GM12878 (cell line): ENCODE data around the gene SVOP. TPM values are rescaled to one million over a fixed set of nuclear protein-coding genes. Genes with fewer than 3 reads are reported as not detected.

Source experiments
- ATAC-seq: fragments of 200-7000 bp; cut with Tn5 transposase; 3 replicates; pipeline ENCODE4 v1.9.1; 2020; ENCODE audit warnings: mild to moderate bottlenecking, moderate library complexity
- BruUV-seq: library from RNA; stranded (reverse); fragments of 400-500 nt; replicated peaks from 2 replicates; lab custom pipeline; 2021; lab: Mats Ljungman, UMichigan
- CTCF ChIA-PET: fragments of 300-600 bp; sonication (Branson Sonifier 250); formaldehyde crosslinking; extraction: SDS; loops from one replicate; lab custom pipeline; 2021; ENCODE audit warnings: inconsistent platforms; lab: Yijun Ruan, JAX
- POLR2A ChIA-PET: fragments of 350-600 bp; formaldehyde crosslinking; extraction: SDS; loops from one replicate; lab custom pipeline; 2021; ENCODE audit warnings: inconsistent platforms; lab: Charles Lee
- RAD21 ChIA-PET: fragments of 300-600 bp; sonication (Branson Sonifier 250); formaldehyde crosslinking; loops from one replicate; lab custom pipeline; 2023; ENCODE audit warnings: antibody characterized with exemption; ENCODE audit not compliant: unreplicated experiment; lab: Charles Lee
- SMC1A ChIA-PET: fragments of 300-600 bp; sonication (Branson Sonifier 250); formaldehyde crosslinking; loops from one replicate; lab custom pipeline; 2023; ENCODE audit not compliant: unreplicated experiment, uncharacterized antibody; lab: Charles Lee
- DNase-seq: peaks from one replicate; pipeline ENCODE4 v3.0.0-alpha.2; 2011; ENCODE audit warnings: low read depth, low spot score
- FAIRE-seq: peaks from 3 replicates; lab custom pipeline; 2011; peaks lifted over from hg19 to GRCh38; lab: Jason Lieb, UNC
- H2AFZ ChIP-seq: 2 replicates; pipeline ENCODE4 v1.6.0; 2011; ENCODE audit warnings: low read depth, low read length, control low read depth; ENCODE audit not compliant: control insufficient read depth
- H3K27ac ChIP-seq: 2 replicates; pipeline ENCODE4 v1.5.1; 2011; ENCODE audit warnings: control low read depth; ENCODE audit not compliant: control insufficient read depth, insufficient read depth
- H3K27me3 ChIP-seq, 2 experiments: replicated peaks in 1 of 2; 2 replicates each; pipeline versions ENCODE4 v1.6.0 to v1.6.1; 2011; ENCODE audit warnings: low read length in 1 of 2; ENCODE audit not compliant: control insufficient read depth in 2 of 2, insufficient read depth in 2 of 2
- H3K36me3 ChIP-seq, 2 experiments: 2 replicates each; pipeline ENCODE4 v1.5.1; 2011; ENCODE audit warnings: low read length in 1 of 2; ENCODE audit not compliant: control insufficient read depth in 2 of 2, insufficient read depth in 2 of 2
- H3K4me1 ChIP-seq: 2 replicates; pipeline ENCODE4 v1.6.1; 2011; ENCODE audit warnings: mild to moderate bottlenecking, low read length, moderate library complexity, mixed read lengths; ENCODE audit not compliant: control insufficient read depth, insufficient read depth
- H3K4me2 ChIP-seq: 2 replicates; pipeline ENCODE4 v1.6.0; 2011; ENCODE audit warnings: control low read depth; ENCODE audit not compliant: control insufficient read depth, insufficient read depth
- H3K4me3 ChIP-seq: fragments of 200-600 bp; sonication (generic); 2 replicates; pipeline ENCODE4 v1.5.1; 2016
- H3K79me2 ChIP-seq: 2 replicates; pipeline ENCODE4 v1.6.0; 2011; ENCODE audit warnings: low read length; ENCODE audit not compliant: control insufficient read depth, insufficient read depth
- H3K9ac ChIP-seq: 2 replicates; pipeline ENCODE4 v1.8.0; 2011; ENCODE audit warnings: low read length, control low read depth, mixed read lengths; ENCODE audit not compliant: control insufficient read depth, insufficient read depth
- H3K9me3 ChIP-seq: replicated peaks from 3 replicates; pipeline ENCODE4 v1.5.1; 2011; ENCODE audit warnings: mild to moderate bottlenecking, low read length; ENCODE audit not compliant: control insufficient read depth, insufficient read depth
- H4K20me1 ChIP-seq: 2 replicates; pipeline ENCODE4 v1.6.0; 2011; ENCODE audit not compliant: control insufficient read depth, insufficient read depth
- BACH1 ChIP-seq: fragments of 450-650 bp; IDR thresholded peaks from 2 replicates; pipeline ENCODE4 v1.6.1; 2017; ENCODE audit warnings: mild to moderate bottlenecking, borderline replicate concordance
- EP300 ChIP-seq, 2 experiments: fragments of 150-350 bp in 1 of 2; IDR thresholded peaks; 2 replicates each; pipeline ENCODE4 v1.6.1; 2011 to 2012; ENCODE audit warnings: low read depth in 2 of 2, low read length in 2 of 2, borderline replicate concordance in 1 of 2, improper control_type of control experiment in 1 of 2, inconsistent platforms in 1 of 2; ENCODE audit not compliant: control insufficient read depth in 1 of 2
- HCFC1 ChIP-seq: fragments of 150-350 bp; IDR thresholded peaks from 2 replicates; pipeline ENCODE4 v1.6.1; 2014; ENCODE audit warnings: low read length
- IKZF2 ChIP-seq, 2 experiments: fragments of 450-650 bp; IDR thresholded peaks; 2 replicates each; pipeline ENCODE4 v1.6.1; 2017; ENCODE audit warnings: mild to moderate bottlenecking in 2 of 2, moderate library complexity in 2 of 2
- JUNB ChIP-seq: IDR thresholded peaks from 2 replicates; pipeline ENCODE4 v1.6.1; 2016; ENCODE audit warnings: antibody characterized with exemption, mild to moderate bottlenecking
- KLF5 ChIP-seq: fragments of 450-650 bp; IDR thresholded peaks from 2 replicates; pipeline ENCODE4 v1.6.1; 2014; ENCODE audit warnings: mild to moderate bottlenecking; ENCODE audit not compliant: partially characterized antibody
- LARP7 ChIP-seq: fragments of 450-650 bp; IDR thresholded peaks from 2 replicates; pipeline ENCODE4 v1.6.1; 2017; ENCODE audit warnings: mild to moderate bottlenecking
- NBN ChIP-seq: fragments of 450-650 bp; IDR thresholded peaks from 2 replicates; pipeline ENCODE4 v1.6.1; 2016
- NFXL1 ChIP-seq: fragments of 450-650 bp; IDR thresholded peaks from 2 replicates; pipeline ENCODE4 v1.6.1; 2017; ENCODE audit warnings: antibody characterized with exemption, mild to moderate bottlenecking, borderline replicate concordance
- NFYB ChIP-seq: IDR thresholded peaks from 2 replicates; pipeline ENCODE4 v1.6.1; 2011; ENCODE audit warnings: low read depth, mild to moderate bottlenecking, low read length, improper control_type of control experiment, moderate library complexity; ENCODE audit not compliant: insufficient read depth
- PBX3 ChIP-seq: IDR thresholded peaks from 2 replicates; pipeline ENCODE4 v1.6.1; 2011; ENCODE audit warnings: mild to moderate bottlenecking, low read depth, low read length, moderate library complexity; ENCODE audit not compliant: insufficient replicate concordance
- RUNX3 ChIP-seq: IDR thresholded peaks from 2 replicates; pipeline ENCODE4 v1.6.1; 2012; ENCODE audit warnings: low read length, inconsistent platforms
- SIX5 ChIP-seq: IDR thresholded peaks from 2 replicates; pipeline ENCODE4 v1.6.1; 2011; ENCODE audit warnings: mild to moderate bottlenecking, low read depth, low read length, moderate library complexity; ENCODE audit not compliant: severe bottlenecking
- SMARCA5 ChIP-seq: fragments of 450-650 bp; IDR thresholded peaks from 2 replicates; pipeline ENCODE4 v1.6.1; 2017; ENCODE audit warnings: mild to moderate bottlenecking
- SREBF2 ChIP-seq: IDR thresholded peaks from 2 replicates; pipeline ENCODE4 v1.6.1; 2012; ENCODE audit warnings: mild to moderate bottlenecking, low read length
- TAF1 ChIP-seq: IDR thresholded peaks from 2 replicates; pipeline ENCODE4 v1.6.1; 2011; ENCODE audit warnings: mild to moderate bottlenecking, low read depth, low read length, borderline replicate concordance
- TCF3 ChIP-seq: IDR thresholded peaks from 2 replicates; pipeline ENCODE4 v1.6.1; 2012; ENCODE audit warnings: low read depth, mild to moderate bottlenecking, low read length, borderline replicate concordance; ENCODE audit not compliant: insufficient read depth
- ZNF24 ChIP-seq: fragments of 450-650 bp; IDR thresholded peaks from 2 replicates; pipeline ENCODE4 v1.6.1; 2017; ENCODE audit warnings: antibody characterized with exemption, mild to moderate bottlenecking
- ZNF274 ChIP-seq: IDR thresholded peaks from one replicate; pipeline ENCODE4 v1.8.0; 2011; ENCODE audit not compliant: insufficient read length, insufficient read depth
- WGBS: methylation state at CpG from one replicate; pipeline ENCODE4 v1.1.6; 2016; ENCODE audit warnings: low lambda C conversion rate; ENCODE audit not compliant: insufficient replicate concordance, insufficient coverage; ENCODE audit errors: missing lambda C conversion rate; 5-methylcytosine and 5-hydroxymethylcytosine counted together
- in situ Hi-C: fragments of 300-500 bp; cut with MboI; formaldehyde crosslinking; loops from 9 replicates; pipeline ENCODE4 v1.14.3; 2018; ENCODE audit warnings: mixed read lengths
- intact Hi-C: fragments of 100-400 bp; cut with micrococcal nuclease; formaldehyde crosslinking; loops from one replicate; pipeline ENCODE4 v1.14.2; 2022; ENCODE audit not compliant: unreplicated experiment
- polyA plus RNA-seq, 11 experiments: library from polyadenylated mRNA; depleted of rRNA in 4 of 11; unstranded in 6 of 11; stranded (reverse) in 5 of 11; fragments of >200 nt; fragmentation: Nextera tagmentation in 4 of 11; fragmentation: Illumina TruSeq in 1 of 11; extraction: Ambion mirVana in 4 of 11; extraction: Trizol in 1 of 11; gene quantifications; 1 replicate in 1 of 11; 2 replicates in 10 of 11; pipeline versions ENCODE4 v1.2.1 to v1.2.3, GENCODE V29; 2011 to 2016; ENCODE audit warnings: inconsistent platforms in 2 of 11, missing spikeins in 2 of 11, low read depth in 1 of 11
- total RNA-seq, 4 experiments: library from RNA; depleted of rRNA in 3 of 4; stranded (reverse); fragments of >200 nt in 3 of 4; fragmentation: Illumina TruSeq in 1 of 4; extraction: Trizol in 1 of 4; gene quantifications; 2 replicates each; pipeline versions ENCODE4 v1.2.1 to v1.2.3, GENCODE V29; 2013 to 2021

SVOP gene
- total and polyA plus RNA-seq, 10 of the 15 experiments (the other 5 are each of a cell fraction or from before 2014, with no cell fraction given) = under 0.01 TPM; not detected in 9

- intact Hi-C loops (no loop called here), in situ Hi-C loops (no loop called here)
- CTCF ChIA-PET = no interaction called here
- H3K9me3 ChIP-seq = no peaks in the 10 kb centered on the region
- TF ChIP-seq NBN (no peak), SMARCA5 (no peak), ZNF274 (no peak), ZNF24 (no peak), EP300 (IDR thresholded peaks at IDR 0.05; ENCODE audit: borderline replicate concordance in 1 of 2, control insufficient read depth in 1 of 2, low read depth in 2 of 2, low read length in 2 of 2) (no peak), TAF1 (no peak), NFYB (no peak), SIX5 (no peak), IKZF2 (IDR thresholded peaks at IDR 0.05) (no peak), LARP7 (no peak), TCF3 (no peak), HCFC1 (no peak), KLF5 (no peak), RUNX3 (no peak), NFXL1 (no peak), JUNB (no peak), BACH1 (no peak), PBX3 (no peak), SREBF2 (no peak)
- H3K79me2 ChIP-seq = no peaks in the 10 kb centered on the region
- no peak overlapping the region for H3K9ac ChIP-seq
- H3K27me3 ChIP-seq = no peaks in the 10 kb centered on the region; a peak in 3 of 4 replicates
- FAIRE-seq (no peak), DNase-seq (no peak), ATAC-seq (no peak)
- no peaks in the 10 kb centered on the region for H4K20me1 ChIP-seq
- WGBS = 13% methylated on average over 8 of the region's 8 CpGs
- BruUV-seq = no TSS peak
- no peaks in the 10 kb centered on the region for H3K4me1 ChIP-seq
- RAD21 ChIA-PET = interaction anchor here (0.7 kb wide), 1 partner anchor 39 kb away, joined by 4 read pairs; no protein-coding TSS in a partner anchor
- no peak overlapping the region for H3K4me3 ChIP-seq
- no peak overlapping the region for H2AFZ ChIP-seq
- no peak overlapping the region for H3K27ac ChIP-seq
- SMC1A ChIA-PET = no interaction called here
- POLR2A ChIA-PET = interaction anchor here (0.5 to 0.6 kb wide), 2 partner anchors 13 to 34 kb away, joined by 4 read pairs; no protein-coding TSS in a partner anchor
- H3K36me3 ChIP-seq = no peaks in the 10 kb centered on the region
- H3K4me2 ChIP-seq = no peak overlapping the region
Observed at GRCh38 chr12:108896336-108896735, 124.5 kb downstream of the SVOP start.
